HG02763 (cell line): ENCODE results near the gene RCC1.
"Not testable (repeated sequence)": the region's sequence is repeated elsewhere in the genome, so short reads cannot be mapped to it uniquely, and the experiment has no call there.

Source experiments
- ATAC-seq: cut with Tn5 transposase; IDR thresholded peaks from one replicate; pipeline ENCODE4 v1.9.1; 2021; ENCODE audit warnings: mild to moderate bottlenecking, moderate library complexity; ENCODE audit not compliant: unreplicated experiment

Gene RCC1

GRCh38 chr1:28541414-28542015 lies 35.7 kb downstream of the RCC1 start:
- not testable (repeated sequence) for ATAC-seq

GRCh38 chr1:28545246-28545628 lies 39.4 kb downstream of the RCC1 start:
- ATAC-seq, result no peak

GRCh38 chr1:28548318-28548717 lies 42.5 kb downstream of the RCC1 start:
- no peak for ATAC-seq

- ATAC-seq, result no peak
Observed at GRCh38 chr1:28551381-28551780, 45.5 kb downstream of the RCC1 start.

GRCh38 chr1:28552758-28553663 lies 47.2 kb downstream of the RCC1 start, which contains the start of gene TRNAU1AP:
TRNAU1AP (plus strand) TSS chr1:28553085; CDS start chr1:28553111, 26 bp downstream.
- ATAC-seq, result peak; percentile 93

GRCh38 chr1:28560886-28561285 lies 55.0 kb downstream of the RCC1 start:
- no peak for ATAC-seq

GRCh38 chr1:28564310-28564709 lies 58.5 kb downstream of the RCC1 start:
- ATAC-seq, result no peak

GRCh38 chr1:28565040-28565439 lies 59.2 kb downstream of the RCC1 start:
- no peak for ATAC-seq

- ATAC-seq, result no peak
Observed at GRCh38 chr1:28565726-28566125, 59.9 kb downstream of the RCC1 start.

GRCh38 chr1:28566931-28567330 lies 61.1 kb downstream of the RCC1 start:
- no peak for ATAC-seq

GRCh38 chr1:28571911-28572310 lies 66.1 kb downstream of the RCC1 start:
- ATAC-seq, result no peak

- not testable (repeated sequence) for ATAC-seq
Observed at GRCh38 chr1:28572891-28573290, 67.0 kb downstream of the RCC1 start.

GRCh38 chr1:28573564-28573963 lies 67.7 kb downstream of the RCC1 start:
- no peak for ATAC-seq

- ATAC-seq, result no peak
Observed at GRCh38 chr1:28577052-28577678, 71.3 kb downstream of the RCC1 start.

GRCh38 chr1:28577738-28578536 lies 72.1 kb downstream of the RCC1 start:
- ATAC-seq, result no peak

GRCh38 chr1:28578696-28579218 lies 72.9 kb downstream of the RCC1 start:
- no peak for ATAC-seq

GRCh38 chr1:28579401-28579800 lies 73.6 kb downstream of the RCC1 start:
- no peak for ATAC-seq

GRCh38 chr1:28580722-28581530 lies 75.1 kb downstream of the RCC1 start:
- ATAC-seq, result no peak

GRCh38 chr1:28581531-28582247 lies 75.8 kb downstream of the RCC1 start:
- peak; percentile 86 for ATAC-seq
